Left lung (tissue), 10 donors: Measurements from ENCODE around the gene GLRX5. TPM values are rescaled to one million over a fixed set of nuclear protein-coding genes. Genes with fewer than 3 reads are reported as not detected.
"Not testable (repeated sequence)": the region's sequence is repeated elsewhere in the genome, so short reads cannot be mapped to it uniquely, and the experiment has no call there.

Source experiments
- ATAC-seq: fragments of 200-7000 bp; cut with Tn5 transposase; one replicate; pipeline ENCODE4 v1.9.1; 2020; ENCODE audit warnings: moderate library complexity
- DNase-seq, 4 donors: peaks; one replicate each; pipeline ENCODE4 v3.0.0-alpha.2; 2013 to 2020
- H3K27ac ChIP-seq, 2 donors: fragments of 200-600 bp; sonication (generic) in 1 of 2; one replicate each; pipeline versions ENCODE4 v1.5.0 to v1.8.0; 2020 to 2021
- H3K27me3 ChIP-seq, 2 donors: fragments of 200-600 bp; sonication (generic) in 1 of 2; one replicate each; pipeline versions ENCODE4 v1.5.0 to v1.8.0; 2020 to 2021
- H3K36me3 ChIP-seq, 2 donors: fragments of 200-600 bp; sonication (generic) in 1 of 2; one replicate each; pipeline versions ENCODE4 v1.5.0 to v1.8.0; 2020 to 2021
- H3K4me1 ChIP-seq, 2 donors: fragments of 200-600 bp; one replicate each; pipeline ENCODE4 v1.8.0; 2021
- H3K4me3 ChIP-seq, 2 donors: fragments of 200-600 bp; sonication (generic) in 1 of 2; one replicate each; pipeline versions ENCODE4 v1.5.0 to v1.8.0; 2020 to 2021; ENCODE audit warnings: mild to moderate bottlenecking in 1 of 2
- H3K9me3 ChIP-seq, 2 donors: fragments of 200-600 bp; sonication (generic) in 1 of 2; one replicate each; pipeline versions ENCODE4 v1.5.0 to v1.8.0; 2020 to 2021
- CTCF ChIP-seq, 2 donors: fragments of 200-600 bp; sonication (generic) in 1 of 2; IDR thresholded peaks; one replicate each; pipeline versions ENCODE4 v1.5.0 to v1.8.0; 2021; ENCODE audit warnings: antibody characterized with exemption in 2 of 2
- intact Hi-C, 2 donors: fragments of 100-400 bp; cut with DNase I; formaldehyde crosslinking; loops; one replicate each; pipeline versions ENCODE4 v1.11.2 to v1.14.2; 2022
- polyA plus RNA-seq, 6 donors: library from polyadenylated mRNA; unstranded; fragments of 120-200 nt; gene quantifications; one replicate each; pipeline ENCODE4 v1.2.1, GENCODE V29; 2013; ENCODE audit not compliant: insufficient read length in 6 of 6
- total RNA-seq, 2 donors: library from RNA; stranded (reverse); fragmentation: NEBNext Ultra II Directional; extraction: Animal tissue kit (Norgen Biotek cat#: 25700); gene quantifications; one replicate each; pipeline ENCODE4 v1.2.1, GENCODE V29; 2021
- donor health status: DM: no; HTN: yes; CAD: no.
- donor health status: DM: no; HTN: no; CAD: no.

Gene GLRX5
- total and polyA plus RNA-seq, 8 donors = 29.4 to 71.6 (median 55.3) TPM

GRCh38 chr14:95577067-95577800 is 42.4 kb downstream of the GLRX5 start:
- DNase-seq = no peak
- no peaks in the 10 kb centered on the region for H3K4me1 ChIP-seq
- no peak overlapping the region for H3K4me3 ChIP-seq
- no peaks in the 10 kb centered on the region for H3K27me3 ChIP-seq
- no peaks in the 10 kb centered on the region for H3K36me3 ChIP-seq
- no peak for TF ChIP-seq CTCF (IDR thresholded peaks at IDR 0.05)
- H3K9me3 ChIP-seq = no peaks in the 10 kb centered on the region
- no peak for ATAC-seq
- H3K27ac ChIP-seq = no peak overlapping the region
- intact Hi-C loops = no loop called here

GRCh38 chr14:95577870-95578269 is 43.0 kb downstream of the GLRX5 start:
- no peak for DNase-seq
- Histone ChIP-seq H3K27ac (no peak overlapping the region), H3K27me3 (no peaks in the 10 kb centered on the region), H3K36me3 (no peaks in the 10 kb centered on the region), H3K4me1 (no peaks in the 10 kb centered on the region), H3K4me3 (no peak overlapping the region), H3K9me3 (no peaks in the 10 kb centered on the region)
- intact Hi-C loops = no loop called here
- TF ChIP-seq CTCF (IDR thresholded peaks at IDR 0.05) = no peak
- no peak for ATAC-seq

GRCh38 chr14:95583836-95584617 is 49.2 kb downstream of the GLRX5 start:
- H3K4me1 ChIP-seq, H3K27ac ChIP-seq, H3K9me3 ChIP-seq, intact Hi-C loops, H3K4me3 ChIP-seq, DNase-seq, H3K36me3 ChIP-seq, ATAC-seq: not testable (repeated sequence)
- peaks cover 0 to 11% of the 10 kb centered on the region in 2 donors for H3K27me3 ChIP-seq

- H3K36me3 ChIP-seq = no peaks in the 10 kb centered on the region
- no peak for TF ChIP-seq CTCF (IDR thresholded peaks at IDR 0.05)
- peaks cover 0 to 11% of the 10 kb centered on the region in 2 donors for H3K27me3 ChIP-seq
- ATAC-seq (no peak), DNase-seq (no peak)
- no peak overlapping the region for H3K4me3 ChIP-seq
- H3K27ac ChIP-seq = no peak overlapping the region
- H3K9me3 ChIP-seq = peaks cover 0 to 8% of the 10 kb centered on the region in 2 donors
- no peaks in the 10 kb centered on the region for H3K4me1 ChIP-seq
- intact Hi-C loops = no loop called here
Observed at GRCh38 chr14:95585953-95586620, 51.2 kb downstream of the GLRX5 start.

- H3K36me3 ChIP-seq, ATAC-seq, DNase-seq, H3K9me3 ChIP-seq, H3K27ac ChIP-seq, H3K4me3 ChIP-seq, H3K4me1 ChIP-seq, intact Hi-C loops: not testable (repeated sequence)
- H3K27me3 ChIP-seq = peaks cover 0 to 20% of the 10 kb centered on the region in 2 donors
Observed at GRCh38 chr14:95591182-95591581, 56.3 kb downstream of the GLRX5 start.

Other genes with a start within 250 kb of the GLRX5 start
- 10 to 100 TPM; 20.1 to 30.0 TPM for gene CLMN, start 215.1 kb upstream of the GLRX5 start, total RNA-seq
- 10 to 100 TPM; 10.3 to 19.4 (median 12.4) TPM for gene CLMN, start 215.1 kb upstream of the GLRX5 start, polyA plus RNA-seq
- gene SYNE3, start 18.4 kb upstream of the GLRX5 start, total RNA-seq = 10 to 100 TPM; 11.1 to 25.4 TPM
- 1 to 10 TPM; 2.2 to 4.8 (median 2.7) TPM for gene SYNE3, start 18.4 kb upstream of the GLRX5 start, polyA plus RNA-seq
- not detected for gene TCL1B, start 151.4 kb downstream of the GLRX5 start, total RNA-seq
- gene TCL1B, start 151.4 kb downstream of the GLRX5 start, polyA plus RNA-seq = under 1 TPM in 1 of 6 donors, not detected in 5; 0.28 TPM
- not detected for gene TCL1A, start 179.1 kb downstream of the GLRX5 start, total RNA-seq
- 1 to 10 TPM in 5 of 6 donors, under 1 TPM in 1; 0.80 to 1.7 (median 1.2) TPM for gene TCL1A, start 179.1 kb downstream of the GLRX5 start, polyA plus RNA-seq